ENCODE results near the gene LYRM9.
"Not testable (repeated sequence)": the region's sequence is repeated elsewhere in the genome, so short reads cannot be mapped to it uniquely, and the experiment has no call there.

The LYRM9 gene

DNA sequence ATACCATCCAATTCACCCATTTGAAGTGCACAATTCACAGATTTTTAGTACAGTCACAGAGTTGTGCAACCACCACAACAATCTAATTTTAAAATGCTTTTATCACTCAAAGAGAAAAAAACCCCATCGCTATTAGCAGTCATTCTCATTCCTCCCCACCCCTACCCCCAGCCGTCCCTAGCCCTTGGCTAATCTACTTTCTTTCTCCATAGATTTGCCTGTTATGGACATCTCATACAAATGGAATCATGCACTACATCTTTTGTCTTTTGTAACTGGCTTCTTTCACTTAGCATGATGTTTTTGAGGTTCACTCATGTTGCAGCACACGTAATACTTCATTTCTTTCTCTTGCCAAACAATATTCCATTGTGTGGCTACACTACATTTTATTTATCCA, 20.4 kb downstream of the LYRM9 start:
- no peak for ATAC-seq

DNA sequence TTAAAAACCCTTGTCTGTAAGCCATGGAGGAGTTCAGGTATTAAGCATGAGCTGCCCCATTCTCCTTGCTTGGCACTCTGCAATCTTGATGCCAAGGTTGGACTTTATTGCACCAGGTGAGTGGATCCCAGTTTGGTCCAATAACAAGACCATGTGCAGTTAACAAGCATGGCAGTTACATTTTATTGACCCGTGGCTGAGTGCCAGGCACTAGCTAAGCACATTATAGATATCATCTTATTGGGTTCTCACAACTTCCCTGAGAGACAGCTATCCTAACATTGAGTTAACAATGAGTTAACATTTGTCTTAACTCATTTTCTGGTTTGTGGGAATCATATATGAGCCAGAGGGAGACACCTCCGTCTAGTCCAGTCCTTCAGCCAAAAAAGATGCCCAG, 21.8 kb downstream of the LYRM9 start:
- no peak for ATAC-seq

GRCh38 chr17:27870345-27870744, 22.8 kb downstream of the LYRM9 start:
- no peak for ATAC-seq

- no peak for ATAC-seq
Measured at GRCh38 chr17:27868565-27868964, 24.6 kb downstream of the LYRM9 start.

- ATAC-seq = no peak
Measured at GRCh38 chr17:27862840-27863239, 30.3 kb downstream of the LYRM9 start.

GRCh38 chr17:27862004-27862403, 31.2 kb downstream of the LYRM9 start:
- ATAC-seq = peak; percentile 55 to 56

DNA sequence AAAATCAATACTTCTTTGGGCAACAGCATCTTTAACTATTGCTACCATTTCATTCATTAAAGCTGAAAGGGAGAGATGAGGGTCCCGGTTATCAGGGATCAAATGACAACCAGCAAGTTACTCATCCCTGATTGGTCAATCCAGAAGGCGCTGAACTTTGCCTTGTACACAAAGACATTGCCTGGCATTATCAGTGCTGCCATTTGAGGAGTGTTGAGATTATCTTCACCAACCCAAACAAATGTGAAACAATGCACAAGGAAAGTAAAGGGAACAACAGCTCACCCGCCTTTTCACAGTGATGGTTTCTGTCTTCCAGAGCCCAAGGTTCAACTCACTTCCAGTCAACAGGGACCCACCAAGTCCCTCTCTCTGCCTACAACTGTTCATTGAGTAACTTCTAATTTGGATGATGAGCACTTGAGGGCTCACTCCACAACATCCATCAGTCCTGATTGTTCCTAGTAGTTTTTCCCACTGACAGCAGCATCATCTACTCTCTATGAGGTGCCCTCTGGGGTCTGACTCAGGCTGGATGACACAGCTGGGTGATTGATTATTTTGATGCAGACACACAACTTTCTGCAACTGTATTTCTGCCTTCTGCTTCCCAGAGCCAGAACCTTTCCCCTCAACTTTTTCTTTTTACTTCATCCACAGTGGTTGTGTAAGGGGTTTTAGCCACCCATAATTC, 32.0 kb downstream of the LYRM9 start:
- ATAC-seq = no peak

DNA sequence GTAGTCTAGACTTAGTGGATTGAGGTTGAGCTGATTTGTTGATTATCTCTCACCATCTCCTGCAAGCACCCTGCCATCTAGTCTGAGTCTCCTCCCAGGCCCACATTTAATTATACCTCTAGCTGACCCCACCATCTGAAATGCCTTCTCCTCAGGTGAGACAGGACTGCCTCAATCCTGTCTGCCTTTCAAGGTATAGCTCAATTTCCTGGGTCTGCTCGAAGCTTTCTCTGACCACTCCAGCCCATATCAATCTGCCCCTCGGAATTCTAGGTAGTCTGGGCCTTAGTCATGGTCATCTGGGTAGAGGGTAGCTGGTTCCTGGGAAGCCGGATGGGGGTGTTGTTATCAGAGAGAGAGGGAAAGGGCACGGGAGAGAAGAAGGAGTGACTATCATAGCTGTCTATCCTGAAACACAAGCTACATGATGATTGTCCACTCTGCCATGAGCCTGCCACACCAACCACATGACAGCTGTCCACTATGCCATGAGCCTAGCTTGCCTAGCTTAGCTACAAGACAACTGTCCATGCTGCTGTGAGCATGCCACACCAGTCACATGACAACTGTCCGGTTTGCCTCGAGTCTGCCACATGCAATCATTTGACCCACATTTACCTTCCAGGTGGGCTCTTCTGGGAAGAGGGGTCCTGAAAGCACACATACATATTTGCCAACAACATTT, 34.4 kb downstream of the LYRM9 start:
- no peak for ATAC-seq

DNA sequence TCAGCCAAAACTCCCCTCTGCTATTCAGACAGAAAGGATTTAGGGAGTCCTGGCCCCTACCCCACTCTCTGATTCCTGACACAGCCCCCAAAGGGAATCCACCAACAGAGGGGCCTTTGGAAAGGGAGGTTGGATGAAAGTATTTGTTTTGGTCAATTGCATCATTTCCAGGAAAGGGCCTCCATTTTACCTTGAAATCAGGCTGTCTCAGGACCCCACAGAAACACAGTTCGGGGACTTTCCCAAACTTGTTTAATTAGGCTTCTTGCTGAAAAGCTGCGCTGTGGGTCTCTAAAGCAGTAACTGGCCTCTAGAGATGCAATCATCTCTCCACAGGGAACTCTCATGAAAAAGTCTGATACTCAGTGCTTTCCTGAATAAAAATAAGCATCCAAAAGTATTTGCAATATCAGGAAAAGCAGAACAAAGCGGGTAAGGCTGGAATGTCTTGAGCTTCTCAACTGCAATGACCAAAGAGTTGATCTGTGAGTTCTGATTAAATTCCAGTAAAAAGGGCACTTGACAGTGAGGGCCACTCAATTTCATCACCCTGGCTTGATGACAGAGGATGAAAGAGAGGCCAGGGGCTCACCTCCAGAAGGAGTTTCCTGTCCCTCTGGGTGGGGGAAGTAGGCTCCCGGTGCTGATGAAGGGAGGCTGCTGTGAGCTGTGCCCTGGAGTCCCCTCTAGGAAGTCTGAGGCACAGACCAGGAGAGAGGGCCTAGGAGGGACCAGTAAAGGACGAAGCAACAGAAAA, 36.3 kb downstream of the LYRM9 start:
- ATAC-seq = no peak

- ATAC-seq = no peak
Measured at GRCh38 chr17:27855454-27855853, 37.7 kb downstream of the LYRM9 start.

DNA sequence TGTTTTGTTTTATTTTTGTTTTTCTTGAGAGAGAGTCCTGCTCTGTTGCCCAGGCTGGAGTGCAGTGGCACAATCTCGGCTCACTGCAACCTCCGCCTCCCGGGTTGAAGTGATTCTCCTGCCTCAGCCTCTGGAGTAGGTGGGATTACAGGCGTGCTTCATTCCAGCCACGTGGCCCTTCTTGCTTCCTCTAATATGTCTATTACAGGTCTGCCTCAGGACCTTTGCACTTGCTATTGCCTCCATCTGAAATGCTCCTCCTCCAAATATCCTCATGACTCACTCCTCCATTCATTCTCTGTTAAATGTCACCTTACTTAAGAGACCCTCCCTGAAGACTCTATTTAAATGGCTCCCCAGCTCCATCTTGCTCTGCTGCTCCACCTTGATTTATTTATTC, 39.0 kb downstream of the LYRM9 start:
- no peak for ATAC-seq

DNA sequence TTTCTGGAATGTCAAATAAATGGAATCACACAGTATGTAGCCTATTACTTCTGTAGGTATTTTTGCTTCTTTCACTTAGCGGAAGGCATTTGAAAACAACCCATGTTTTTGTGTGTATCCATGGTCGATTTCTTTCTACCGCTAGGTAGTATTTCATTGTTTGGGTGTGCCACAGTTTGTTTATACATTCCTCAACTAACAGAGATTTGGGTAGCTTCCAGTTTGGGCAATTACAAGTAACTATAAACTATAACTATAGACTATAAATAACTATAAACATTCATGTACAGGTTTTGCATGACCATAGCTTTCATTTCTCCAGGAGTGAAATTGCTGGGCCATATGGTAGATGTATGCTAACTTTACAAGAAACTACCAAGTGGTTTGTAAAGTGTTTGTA, 40.1 kb downstream of the LYRM9 start:
- ATAC-seq = no peak

DNA sequence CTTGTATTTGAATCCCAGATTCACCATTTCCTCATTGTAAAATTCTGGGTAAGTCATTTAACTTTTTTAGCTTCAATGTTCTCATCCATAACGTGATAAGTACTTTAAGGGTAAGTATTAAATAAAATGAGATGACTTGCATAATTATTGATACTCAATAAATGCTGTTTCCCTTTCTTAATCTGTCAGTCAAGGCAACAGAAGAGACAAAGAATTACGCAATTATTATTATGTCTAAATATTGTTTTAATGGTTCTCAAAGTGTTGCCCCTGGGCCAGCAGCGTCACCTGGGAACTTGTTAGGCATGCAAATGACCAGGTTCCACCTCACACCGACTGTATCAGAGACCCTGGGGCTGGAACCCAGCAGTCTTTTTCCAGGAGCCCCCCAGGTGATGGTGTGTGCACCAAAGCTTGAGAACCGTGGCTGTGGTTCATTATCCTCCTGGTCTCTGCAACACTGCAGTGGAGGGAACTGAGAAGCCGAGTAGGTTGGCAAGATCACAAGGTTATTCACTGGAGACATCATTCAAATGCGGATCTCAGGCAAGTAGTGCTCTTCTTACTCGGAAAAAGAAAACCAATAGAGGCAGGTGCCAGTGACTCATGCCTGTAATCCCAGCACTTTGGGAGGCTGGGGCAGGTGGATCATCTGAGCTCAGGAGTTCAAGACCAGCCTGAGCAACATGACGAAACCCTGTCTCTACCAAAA, 43.5 kb downstream of the LYRM9 start:
- ATAC-seq = no peak

- no peak for ATAC-seq
Measured at GRCh38 chr17:27848931-27849330, 44.2 kb downstream of the LYRM9 start.

DNA sequence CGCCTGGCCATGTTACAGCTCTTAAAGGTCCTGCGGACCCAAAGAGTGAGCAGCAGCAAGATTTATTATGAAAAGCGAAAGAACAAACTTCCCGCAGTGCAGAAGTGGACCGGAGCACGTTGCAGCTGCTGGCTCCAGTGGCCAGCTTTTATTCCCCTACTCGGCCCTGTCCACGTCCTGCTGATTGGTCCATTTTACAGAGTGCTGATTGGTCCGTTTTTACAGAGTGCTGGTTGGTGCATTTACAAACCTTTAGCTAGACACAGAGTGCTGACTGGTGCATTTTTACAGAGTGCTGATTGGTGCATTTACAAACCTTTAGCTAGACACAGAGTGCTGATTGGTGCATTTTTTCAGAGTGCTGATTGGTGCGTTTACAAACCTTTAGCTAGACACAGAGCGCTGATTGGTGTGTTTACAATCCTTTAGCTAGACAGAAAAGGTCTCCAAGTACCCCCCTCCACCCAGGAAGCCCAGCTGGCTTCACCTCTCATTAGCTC, 46.3 kb downstream of the LYRM9 start:
- not testable (repeated sequence) for ATAC-seq

- peak; percentile 24 to 38 for ATAC-seq
Measured at GRCh38 chr17:27846042-27846655, 47.0 kb downstream of the LYRM9 start.

DNA sequence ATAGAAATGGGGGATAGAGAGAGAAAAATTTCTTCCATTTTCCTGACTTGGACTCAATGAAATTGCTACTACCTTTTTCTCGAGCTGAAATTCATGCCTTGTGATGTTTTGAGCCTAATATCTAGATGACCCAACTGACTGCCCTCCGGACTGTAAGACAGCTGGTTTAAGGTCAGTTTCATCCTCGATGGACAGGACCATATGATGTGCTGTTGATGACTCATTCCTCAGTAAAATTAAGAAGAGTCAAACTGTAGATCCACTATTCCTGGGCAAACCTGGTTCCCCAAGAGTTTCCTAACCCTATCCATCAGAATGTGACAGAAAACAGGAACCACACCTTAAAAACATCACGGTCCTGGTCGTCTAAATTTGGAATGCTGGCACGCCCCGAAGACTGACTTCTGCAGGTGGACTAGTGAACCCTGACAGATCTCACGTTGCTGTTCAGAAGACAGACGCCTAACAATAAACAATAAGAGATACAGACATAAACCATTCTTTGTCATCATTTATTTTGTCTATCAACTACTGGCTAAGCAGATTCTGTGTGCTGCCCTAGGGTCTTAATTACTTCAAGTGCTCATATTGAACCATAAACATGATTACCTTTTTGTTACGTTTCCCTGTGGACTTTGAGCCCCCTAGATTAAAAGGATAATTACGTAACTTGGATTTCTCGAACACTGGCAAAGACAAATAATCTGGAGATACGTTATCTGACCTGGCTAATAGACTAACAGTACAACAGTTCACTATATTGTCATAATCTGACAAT, 47.7 kb downstream of the LYRM9 start:
- ATAC-seq = no peak

DNA sequence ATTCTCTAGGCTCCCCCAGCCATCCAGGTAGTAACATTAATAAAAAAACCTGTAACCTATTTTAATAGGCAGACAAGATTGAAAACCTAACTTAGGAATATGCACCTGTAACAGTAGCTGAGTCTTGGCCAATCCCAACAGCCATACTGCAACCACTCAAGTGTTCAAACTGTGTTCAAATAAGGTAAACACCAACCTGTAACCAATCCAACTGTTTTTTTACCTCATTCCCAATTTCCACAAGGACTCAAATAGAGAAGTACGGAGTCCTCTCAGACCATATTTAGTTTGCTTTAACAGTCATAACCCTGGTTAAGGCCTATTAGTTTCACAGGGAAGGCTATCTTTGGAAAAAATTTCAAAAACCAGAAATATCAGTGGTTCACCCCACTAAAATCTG, 52.5 kb downstream of the LYRM9 start:
- no peak for ATAC-seq

DNA sequence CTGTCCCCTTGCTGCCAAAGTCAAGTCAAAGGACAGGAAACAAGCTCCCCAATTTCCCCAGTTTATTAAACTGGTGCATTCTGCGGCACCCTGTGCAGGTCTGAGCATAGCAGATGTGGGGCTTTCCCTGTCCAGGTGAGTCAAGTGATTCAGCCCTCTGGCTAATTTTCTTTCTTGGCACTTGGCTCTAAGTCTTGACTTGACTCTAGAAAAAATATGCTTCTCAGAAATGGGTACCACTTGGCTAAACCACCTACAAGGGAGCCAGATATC, 52.8 kb downstream of the LYRM9 start:
- peak; percentile 65 to 73 for ATAC-seq

DNA sequence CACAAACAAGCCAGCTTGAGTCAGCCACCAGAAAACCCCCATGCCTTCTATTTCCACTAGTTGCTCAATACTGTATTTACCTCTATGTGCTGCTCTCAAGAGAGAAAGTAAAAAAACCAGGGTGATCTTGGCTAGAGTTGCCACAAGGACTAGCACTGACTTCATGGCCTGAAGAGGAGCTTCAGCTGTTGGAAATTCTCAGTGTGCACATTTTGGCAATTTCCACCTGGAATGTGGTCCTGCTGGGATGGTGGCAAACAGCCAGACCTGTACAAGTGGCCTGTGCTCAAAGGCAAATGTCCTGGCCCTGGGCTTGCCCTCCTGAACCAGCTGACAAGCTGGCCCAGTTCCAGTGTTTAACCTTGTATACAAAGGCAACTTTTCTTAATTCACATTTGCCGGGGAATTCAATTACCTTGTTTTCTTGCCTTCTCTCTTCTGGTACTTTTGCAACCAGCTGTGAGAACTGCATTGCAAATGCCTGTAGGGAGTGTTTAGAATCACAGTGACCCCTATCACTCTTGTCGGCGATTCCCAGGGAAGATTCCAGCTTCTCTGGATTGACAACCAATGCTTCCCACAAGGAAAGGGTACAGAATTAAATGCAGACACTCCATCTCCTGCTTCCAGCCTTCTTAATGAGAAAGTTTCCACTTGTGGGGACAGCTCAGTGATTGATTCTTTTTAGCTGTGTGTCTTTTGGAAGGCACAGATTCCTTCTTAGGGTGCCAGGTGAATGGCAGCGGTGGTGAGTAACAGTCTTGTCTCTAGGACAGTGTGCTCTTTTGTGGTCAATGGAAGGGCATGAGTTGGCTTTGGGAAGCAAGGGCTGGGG, 53.4 kb downstream of the LYRM9 start:
- ATAC-seq = peak in 1 of 2 donors; percentile 41

- ATAC-seq = not testable (repeated sequence)
Measured at GRCh38 chr17:27838607-27839006, 54.6 kb downstream of the LYRM9 start.

Data from activated CD4-positive, CD25-positive, alpha-beta regulatory T cell treated with anti-CD3 and anti-CD28 coated beads, Interleukin-2, amount 50 U/mL, for 24 hours (primary cell).